ENCODE measurements around the gene PTCRA. TPM values are rescaled to one million over a fixed set of nuclear protein-coding genes. Genes with fewer than 3 reads are reported as not detected.
A peak's percentile ranks its signal among the peaks of the same experiment; 100 is the strongest.

Gene PTCRA
- total and polyA plus RNA-seq, 8 donors, result not detected

- Histone ChIP-seq H3K9me3 (no peaks in the 10 kb centered on the region), H3K4me3 (peak within 1 kb of the TSS; percentile 73 to 87 (median 81)), H3K4me1 (peaks cover 26 to 52% (median 47%) of the 10 kb centered on the region in 4 donors), H3K36me3 (peaks cover 0 to 10% (median 4%) of the 10 kb centered on the region in 4 donors), H3K27ac (peak within 1 kb of the TSS; percentile 89 to 95 (median 93)), H3K27me3 (peaks cover 0 to 10% (median 0%) of the 10 kb centered on the region in 3 donors)
- no peak for TF ChIP-seq EP300 (IDR thresholded peaks at IDR 0.05)
- no peak for TF ChIP-seq POLR2A (IDR thresholded peaks at IDR 0.05)
- peak in 1 of 3 donors; percentile 79 for TF ChIP-seq POLR2AphosphoS5 (IDR thresholded peaks at IDR 0.05)
- TF ChIP-seq CTCF (IDR thresholded peaks at IDR 0.05), result no peak
- WGBS, 5 donors, result 0 to 1% (median 1%) methylated on average over 43 to 63 of the region's 63 CpGs
- DNase-seq, result peak; percentile 94 to 99
- intact Hi-C loops (cut with DNase I; ENCODE audit: low total_unique reads), result no loop called here
These were observed 13.3 kb downstream of the PTCRA start, which contains the start of gene CNPY3 for GRCh38 chr6:42928986-42929820. Gene CNPY3 (plus strand): TSS chr6:42929480. CDS start chr6:42929571, 91 bp downstream.

- Histone ChIP-seq H3K27ac (peak overlapping the region; percentile 89 to 95 (median 93)), H3K9me3 (no peaks in the 10 kb centered on the region), H3K4me1 (peaks cover 26 to 58% (median 47%) of the 10 kb centered on the region in 4 donors), H3K36me3 (peaks cover 0 to 16% (median 11%) of the 10 kb centered on the region in 4 donors), H3K27me3 (peaks cover 0 to 8% (median 0%) of the 10 kb centered on the region in 3 donors), H3K4me3 (peak overlapping the region; percentile 73 to 87 (median 81))
- intact Hi-C loops (cut with DNase I; ENCODE audit: low total_unique reads), result no loop called here
- DNase-seq, result peak; percentile 32 to 86
- peak in 1 of 3 donors; percentile 3 for TF ChIP-seq POLR2AphosphoS5 (IDR thresholded peaks at IDR 0.05)
- no peak for TF ChIP-seq EP300 (IDR thresholded peaks at IDR 0.05)
- 0 to 1% (median 1%) methylated on average over 14 to 16 of the region's 16 CpGs for WGBS, 5 donors
These were observed 14.0 kb downstream of the PTCRA start for GRCh38 chr6:42929821-42930360.

DNA sequence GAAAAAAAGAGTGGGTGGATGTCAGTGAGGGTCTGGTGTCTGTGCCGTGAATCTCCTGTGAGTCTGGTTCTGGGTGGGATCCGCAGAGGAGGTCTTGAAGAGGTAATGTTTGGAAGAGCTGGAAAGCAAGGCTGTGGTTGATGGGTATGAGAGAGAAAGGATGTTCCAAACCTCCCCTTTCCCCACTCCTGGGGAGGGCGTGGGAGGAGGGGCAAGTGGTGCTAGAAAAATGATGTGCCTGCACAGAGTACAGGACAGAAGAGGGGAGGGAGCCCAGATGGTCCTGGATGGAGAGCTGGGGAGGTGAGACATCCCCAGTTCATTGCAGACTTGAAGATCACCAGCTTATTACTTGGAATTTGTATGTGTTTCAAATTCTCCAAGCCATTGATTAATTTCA is 16.6 kb downstream of the PTCRA start:
- H3K36me3 ChIP-seq, result peaks cover 7 to 42% (median 36%) of the 10 kb centered on the region in 4 donors
- intact Hi-C loops (cut with DNase I; ENCODE audit: low total_unique reads), result no loop called here
- DNase-seq, result no peak
- no peaks in the 10 kb centered on the region for H3K27me3 ChIP-seq
- H3K4me1 ChIP-seq, result peaks cover 26 to 64% (median 47%) of the 10 kb centered on the region in 4 donors
- no peak for TF ChIP-seq POLR2A (IDR thresholded peaks at IDR 0.05)
- TF ChIP-seq CTCF (IDR thresholded peaks at IDR 0.05), result no peak
- TF ChIP-seq POLR2AphosphoS5 (IDR thresholded peaks at IDR 0.05), result no peak
- no peak for TF ChIP-seq EP300 (IDR thresholded peaks at IDR 0.05)
- H3K27ac ChIP-seq, result peak overlapping the region in 2 of 5 donors; percentile 10 to 95
- no peaks in the 10 kb centered on the region for H3K9me3 ChIP-seq
- 89 to 96% (median 94%) methylated on average over 3 of the region's 3 CpGs for WGBS, 5 donors
- no peak overlapping the region for H3K4me3 ChIP-seq

GRCh38 chr6:42933205-42933604 is 17.4 kb downstream of the PTCRA start:
- intact Hi-C loops (cut with DNase I; ENCODE audit: low total_unique reads), result no loop called here
- WGBS, 5 donors, result 44 to 58% (median 46%) methylated on average over 3 of the region's 3 CpGs
- peaks cover 26 to 60% (median 46%) of the 10 kb centered on the region in 4 donors for H3K4me1 ChIP-seq
- no peak for DNase-seq
- no peak for TF ChIP-seq POLR2AphosphoS5 (IDR thresholded peaks at IDR 0.05)
- TF ChIP-seq CTCF (IDR thresholded peaks at IDR 0.05), result no peak
- no peak for TF ChIP-seq EP300 (IDR thresholded peaks at IDR 0.05)
- TF ChIP-seq POLR2A (IDR thresholded peaks at IDR 0.05), result no peak
- H3K27me3 ChIP-seq, result no peaks in the 10 kb centered on the region
- no peak overlapping the region for H3K4me3 ChIP-seq
- H3K9me3 ChIP-seq, result no peaks in the 10 kb centered on the region
- H3K36me3 ChIP-seq, result peaks cover 14 to 50% (median 44%) of the 10 kb centered on the region in 4 donors
- peak overlapping the region in 2 of 5 donors; percentile 10 to 33 for H3K27ac ChIP-seq

Measured in stomach (tissue), 9 donors.